CD4-positive, alpha-beta T cell (primary cell): ENCODE data around the gene PDCL3. TPM values are rescaled to one million over a fixed set of nuclear protein-coding genes. Genes with fewer than 3 reads are reported as not detected.

Experiments used
- ATAC-seq: fragments of 200-7000 bp; cut with Tn5 transposase; one replicate; pipeline ENCODE4 v1.10.0; 2022; ENCODE audit warnings: mild to moderate bottlenecking; ENCODE audit not compliant: poor library complexity
- CTCF ChIA-PET: fragments of 350-600 bp; sonication (Branson Sonifier 250); formaldehyde crosslinking; loops from one replicate; lab custom pipeline; 2021; ENCODE audit warnings: antibody characterized with exemption, inconsistent platforms; lab: Charles Lee
- POLR2A ChIA-PET: fragments of 350-600 bp; sonication (Branson Sonifier 250); formaldehyde crosslinking; loops from one replicate; lab custom pipeline; 2021; ENCODE audit warnings: antibody characterized with exemption, inconsistent platforms; lab: Charles Lee
- DNase-seq, 14 experiments: peaks; one replicate each; pipeline ENCODE4 v3.0.0-alpha.2; 2013 to 2020; ENCODE audit warnings: mixed read lengths in 2 of 14
- H3K27ac ChIP-seq, 2 donors: one replicate each; pipeline versions ENCODE4 v1.5.1 to v1.7.0; 2013; ENCODE audit warnings: low read length in 2 of 2, low read depth in 1 of 2, mild to moderate bottlenecking in 1 of 2
- H3K27me3 ChIP-seq, 2 experiments: 1 replicate in 1 of 2; 2 replicates in 1 of 2; pipeline versions ENCODE4 v1.6.1 to v1.7.0; 2013; ENCODE audit warnings: low read length in 2 of 2, control low read depth in 1 of 2, mild to moderate bottlenecking in 1 of 2, moderate library complexity in 1 of 2; ENCODE audit not compliant: insufficient read depth in 2 of 2, control insufficient read depth in 1 of 2
- H3K36me3 ChIP-seq: one replicate; pipeline ENCODE4 v1.6.1; 2013; ENCODE audit warnings: low read length, control low read depth; ENCODE audit not compliant: insufficient read depth
- H3K4me1 ChIP-seq: one replicate; pipeline ENCODE4 v1.6.1; 2013; ENCODE audit warnings: low read length, control low read depth; ENCODE audit not compliant: insufficient read depth
- H3K4me3 ChIP-seq: one replicate; pipeline ENCODE4 v1.5.1; 2013; ENCODE audit warnings: mild to moderate bottlenecking, low read length, moderate library complexity
- H3K9me3 ChIP-seq, 2 experiments: 1 replicate in 1 of 2; 2 replicates in 1 of 2; pipeline versions ENCODE4 v1.6.1 to v1.7.0; 2013; ENCODE audit warnings: low read length in 2 of 2, mild to moderate bottlenecking in 2 of 2, control low read depth in 1 of 2, moderate library complexity in 1 of 2; ENCODE audit not compliant: control insufficient read depth in 1 of 2, insufficient read depth in 1 of 2
- H3K27ac Mint-ChIP-seq: one replicate; pipeline ENCODE4 v1.8.0; 2020; ENCODE audit warnings: mixed read lengths
- H3K27me3 Mint-ChIP-seq: one replicate; pipeline ENCODE4 v1.8.0; 2021; ENCODE audit warnings: mixed read lengths
- H3K36me3 Mint-ChIP-seq: one replicate; pipeline ENCODE4 v1.8.0; 2021; ENCODE audit warnings: low read depth, mixed read lengths
- H3K4me1 Mint-ChIP-seq: one replicate; pipeline ENCODE4 v1.8.0; 2021; ENCODE audit warnings: low read depth, mixed read lengths
- H3K4me3 Mint-ChIP-seq: one replicate; pipeline ENCODE4 v1.8.0; 2020; ENCODE audit warnings: mild to moderate bottlenecking, mixed read lengths
- H3K9me3 Mint-ChIP-seq: one replicate; pipeline ENCODE4 v1.8.0; 2020; ENCODE audit warnings: mixed read lengths
- intact Hi-C, 2 experiments: fragments of 100-400 bp; cut with DNase I in 1 of 2; cut with micrococcal nuclease in 1 of 2; formaldehyde crosslinking; loops; one replicate each; pipeline versions ENCODE4 v1.15.1 to v1.9.0; 2023 to 2025; cut with DNase I, micrococcal nuclease
- total RNA-seq, 174 experiments: library from RNA in 2 of 174; stranded (reverse) in 2 of 174; gene quantifications; one replicate each; pipeline ENCODE4 v1.2.3 and lab custom pipeline; 2021 to 2026
- TF ChIP-seq, protein P1 (sequence below): fragments of 200-600 bp; IDR thresholded peaks from one replicate; pipeline ENCODE4 v1.8.0; 2022; ENCODE audit warnings: antibody characterized with exemption, mild to moderate bottlenecking

PDCL3 gene
- total RNA-seq, 2 experiments from 2014 or later, result 31.7 to 34.6 TPM

GRCh38 chr2:100621371-100621951, 58.7 kb downstream of the PDCL3 start:
- no peak overlapping the region for H3K4me3 Mint-ChIP-seq

DNA sequence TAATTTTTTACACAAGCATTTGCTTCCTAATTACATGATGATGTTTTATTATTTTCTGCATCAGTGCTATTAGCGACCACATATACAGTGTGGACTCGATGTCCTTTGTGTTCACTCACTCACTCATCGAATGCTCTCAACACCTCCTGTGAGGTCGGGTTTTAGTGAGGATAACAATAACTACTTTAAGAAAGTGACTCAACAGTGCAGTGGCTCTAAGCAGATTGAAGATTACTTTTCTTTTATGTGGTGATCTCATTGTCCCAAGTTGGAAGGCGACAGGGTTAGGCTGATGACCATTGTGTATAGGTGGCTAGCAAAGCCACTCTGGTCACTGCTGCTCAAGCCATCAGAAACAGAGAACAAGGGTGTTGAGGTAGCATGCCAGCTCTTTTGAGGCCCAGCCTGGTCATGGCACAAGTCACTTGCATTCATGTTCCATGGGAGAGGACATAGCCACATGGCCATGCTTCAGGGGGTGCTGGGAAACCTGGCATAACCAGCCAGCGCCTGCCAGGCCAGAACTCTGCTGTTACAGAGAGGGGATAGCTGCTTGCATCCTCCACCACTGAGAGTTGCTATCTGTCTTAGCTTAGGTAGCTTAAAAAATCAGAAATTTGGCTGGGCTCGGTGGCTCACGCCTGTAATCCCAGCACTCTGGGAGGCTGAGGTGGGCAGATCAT, 60.4 kb downstream of the PDCL3 start:
- no peaks in the 10 kb centered on the region for H3K27me3 ChIP-seq
- H3K36me3 ChIP-seq, result no peaks in the 10 kb centered on the region
- no peak overlapping the region for H3K4me3 Mint-ChIP-seq
- H3K9me3 Mint-ChIP-seq, result no peaks in the 10 kb centered on the region
- H3K4me1 Mint-ChIP-seq, result peaks cover 10% of the 10 kb centered on the region
- POLR2A ChIA-PET, result no interaction called here
- no peaks in the 10 kb centered on the region for H3K36me3 Mint-ChIP-seq
- TF ChIP-seq, protein P1, sequence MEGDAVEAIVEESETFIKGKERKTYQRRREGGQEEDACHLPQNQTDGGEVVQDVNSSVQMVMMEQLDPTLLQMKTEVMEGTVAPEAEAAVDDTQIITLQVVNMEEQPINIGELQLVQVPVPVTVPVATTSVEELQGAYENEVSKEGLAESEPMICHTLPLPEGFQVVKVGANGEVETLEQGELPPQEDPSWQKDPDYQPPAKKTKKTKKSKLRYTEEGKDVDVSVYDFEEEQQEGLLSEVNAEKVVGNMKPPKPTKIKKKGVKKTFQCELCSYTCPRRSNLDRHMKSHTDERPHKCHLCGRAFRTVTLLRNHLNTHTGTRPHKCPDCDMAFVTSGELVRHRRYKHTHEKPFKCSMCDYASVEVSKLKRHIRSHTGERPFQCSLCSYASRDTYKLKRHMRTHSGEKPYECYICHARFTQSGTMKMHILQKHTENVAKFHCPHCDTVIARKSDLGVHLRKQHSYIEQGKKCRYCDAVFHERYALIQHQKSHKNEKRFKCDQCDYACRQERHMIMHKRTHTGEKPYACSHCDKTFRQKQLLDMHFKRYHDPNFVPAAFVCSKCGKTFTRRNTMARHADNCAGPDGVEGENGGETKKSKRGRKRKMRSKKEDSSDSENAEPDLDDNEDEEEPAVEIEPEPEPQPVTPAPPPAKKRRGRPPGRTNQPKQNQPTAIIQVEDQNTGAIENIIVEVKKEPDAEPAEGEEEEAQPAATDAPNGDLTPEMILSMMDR, result no peak
- no peak overlapping the region for H3K4me3 ChIP-seq
- DNase-seq (no peak), ATAC-seq (no peak)
- intact Hi-C loops, result no loop called here
- peaks cover 9 to 15% of the 10 kb centered on the region in 2 experiments for H3K9me3 ChIP-seq
- H3K27ac ChIP-seq, result no peak overlapping the region
- H3K27me3 Mint-ChIP-seq, result no peaks in the 10 kb centered on the region
- peaks cover 12% of the 10 kb centered on the region for H3K4me1 ChIP-seq
- no peak overlapping the region for H3K27ac Mint-ChIP-seq
- CTCF ChIA-PET, result no interaction called here

More at GRCh38 chr2:100621371-100621951, 58.7 kb downstream of the PDCL3 start:
- H3K27me3 ChIP-seq, result no peaks in the 10 kb centered on the region
- no peaks in the 10 kb centered on the region for H3K36me3 ChIP-seq
- ChIA-PET POLR2A (no interaction called here), CTCF (interaction anchor here (1.8 kb wide), 1 partner anchor 11 kb away, joined by 7 read pairs; no protein-coding TSS in a partner anchor)
- ATAC-seq (no peak), DNase-seq (no peak)
- TF ChIP-seq, protein P1, result no peak
- Mint-ChIP-seq H3K27me3 (no peaks in the 10 kb centered on the region), H3K36me3 (no peaks in the 10 kb centered on the region), H3K9me3 (no peaks in the 10 kb centered on the region), H3K4me1 (peaks cover 7% of the 10 kb centered on the region), H3K27ac (no peak overlapping the region)
- no peaks in the 10 kb centered on the region for H3K4me1 ChIP-seq
- no peak overlapping the region for H3K4me3 ChIP-seq
- peaks cover 9 to 15% of the 10 kb centered on the region in 2 experiments for H3K9me3 ChIP-seq
- H3K27ac ChIP-seq, result no peak overlapping the region
- intact Hi-C loops, result no loop called here

- intact Hi-C loops, result no loop called here
- ATAC-seq (no peak), DNase-seq (no peak)
- peaks cover 9 to 15% of the 10 kb centered on the region in 2 experiments for H3K9me3 ChIP-seq
- ChIA-PET CTCF (no interaction called here), POLR2A (no interaction called here)
- no peak overlapping the region for H3K27ac ChIP-seq
- H3K4me3 Mint-ChIP-seq, result no peak overlapping the region
- no peak overlapping the region for H3K4me3 ChIP-seq
- TF ChIP-seq, protein P1, result no peak
- H3K36me3 ChIP-seq, result no peaks in the 10 kb centered on the region
- no peaks in the 10 kb centered on the region for H3K27me3 ChIP-seq
- peaks cover 15% of the 10 kb centered on the region for H3K4me1 ChIP-seq
- no peaks in the 10 kb centered on the region for H3K27me3 Mint-ChIP-seq
- no peaks in the 10 kb centered on the region for H3K36me3 Mint-ChIP-seq
- no peak overlapping the region for H3K27ac Mint-ChIP-seq
- H3K9me3 Mint-ChIP-seq, result no peaks in the 10 kb centered on the region
- H3K4me1 Mint-ChIP-seq, result peaks cover 17% of the 10 kb centered on the region
These were observed 61.1 kb downstream of the PDCL3 start for GRCh38 chr2:100623930-100624329.
